Measurements from ENCODE around the gene YEATS2.

- no peak for TF ChIP-seq POLR2AphosphoS5 (IDR thresholded peaks at IDR 0.05; ENCODE audit: low read depth, low read length)
- TF ChIP-seq TAF1 (IDR thresholded peaks at IDR 0.05; ENCODE audit: borderline replicate concordance, low read depth, low read length): no peak
Observed at GRCh38 chr3:183650554-183650953, 47.0 kb upstream of the YEATS2 start.
